ENCODE measurements around the gene ABCA10. TPM values are rescaled to one million over a fixed set of nuclear protein-coding genes. Genes with fewer than 3 reads are reported as not detected.
"Not testable (repeated sequence)": the region's sequence is repeated elsewhere in the genome, so short reads cannot be mapped to it uniquely, and the experiment has no call there.

ABCA10 gene
- polyA plus RNA-seq, 2 of the 4 experiments (the other 2 are of a cell fraction): 0.22 to 0.66 TPM

- FAIRE-seq: no peak
- ChIA-PET CTCF (interaction anchor here (1.0 to 2.4 kb wide), 3 partner anchors 8 to 435 kb away, joined by 3 to 9 read pairs (median 3); no protein-coding TSS in a partner anchor), POLR2A (no interaction called here)
- no peak for DNase-seq (ENCODE audit: low read depth in 1 of 2, low spot score in 1 of 2)
- Histone ChIP-seq H3K4me3 (no peak overlapping the region), H3K27ac (no peak overlapping the region), H3K4me1 (no peaks in the 10 kb centered on the region), H3K4me2 (no peak overlapping the region), H3K9me3 (no peaks in the 10 kb centered on the region)
- 23% methylated on average over 4 of the region's 4 CpGs for WGBS (ENCODE audit: missing lambda C conversion rate)
- TF ChIP-seq EHMT2 (IDR thresholded peaks at IDR 0.05; ENCODE audit: low read depth): no peak
- no peak for TF ChIP-seq MAZ (IDR thresholded peaks at IDR 0.05; ENCODE audit: borderline replicate concordance, low read depth, low read length)
- no peak for TF ChIP-seq RNF2 (IDR thresholded peaks at IDR 0.05; ENCODE audit: borderline replicate concordance, low read depth)
- no peak for TF ChIP-seq HOXA7 (CRISPR knock-in tag; IDR thresholded peaks at IDR 0.05)
- TF ChIP-seq FOSB (CRISPR knock-in tag; IDR thresholded peaks at IDR 0.05): no peak
- no peak for TF ChIP-seq BCL3 (IDR thresholded peaks at IDR 0.05)
- no peak for TF ChIP-seq EHF (CRISPR knock-in tag; IDR thresholded peaks at IDR 0.05)
- TF ChIP-seq MYC (IDR thresholded peaks at IDR 0.05; ENCODE audit: borderline replicate concordance, low read length): no peak
- no peak for TF ChIP-seq PBX3 (IDR thresholded peaks at IDR 0.05)
- no peak for TF ChIP-seq HEYL (CRISPR knock-in tag; IDR thresholded peaks at IDR 0.05)
- no peak for TF ChIP-seq CBX2 (IDR thresholded peaks at IDR 0.05; ENCODE audit: borderline replicate concordance, low read depth)
- no peak for TF ChIP-seq RARB (CRISPR knock-in tag; IDR thresholded peaks at IDR 0.05)
- no peak for TF ChIP-seq ZNF302 (CRISPR knock-in tag; IDR thresholded peaks at IDR 0.05)
- no peak for TF ChIP-seq CHD4 (IDR thresholded peaks at IDR 0.05; ENCODE audit: borderline replicate concordance)
- ATAC-seq: no peak
Observed at GRCh38 chr17:69207151-69207550, 21.5 kb downstream of the ABCA10 start.

- Histone ChIP-seq H3K4me2 (no peak overlapping the region), H3K27ac (no peak overlapping the region), H3K4me1 (no peaks in the 10 kb centered on the region), H3K9me3 (no peaks in the 10 kb centered on the region), H3K4me3 (no peak overlapping the region)
- 72% methylated on average over 6 of the region's 6 CpGs for WGBS (ENCODE audit: missing lambda C conversion rate)
- POLR2A ChIA-PET: no interaction called here
- no peak for FAIRE-seq
- no peak for ATAC-seq
- DNase-seq (ENCODE audit: low read depth in 1 of 2, low spot score in 1 of 2): no peak
- TF ChIP-seq HMGXB4 (CRISPR knock-in tag; IDR thresholded peaks at IDR 0.05; ENCODE audit: borderline replicate concordance) (no peak), USF2 (IDR thresholded peaks at IDR 0.05) (no peak), SMC3 (IDR thresholded peaks at IDR 0.05) (no peak), JUNB (IDR thresholded peaks at IDR 0.05) (no peak), MAX (IDR thresholded peaks at IDR 0.05) (no peak)
- CTCF ChIA-PET: no interaction called here
Observed at GRCh38 chr17:69198238-69198637, 30.4 kb downstream of the ABCA10 start.

- POLR2A ChIA-PET; ATAC-seq; H3K4me1 ChIP-seq; CTCF ChIA-PET; FAIRE-seq; DNase-seq (ENCODE audit: low read depth in 1 of 2, low spot score in 1 of 2); H3K9me3 ChIP-seq; H3K4me2 ChIP-seq; H3K4me3 ChIP-seq; H3K27ac ChIP-seq: not testable (repeated sequence)
- WGBS (ENCODE audit: missing lambda C conversion rate): 100% methylated on average over 1 of the region's 40 CpGs
Observed at GRCh38 chr17:69196105-69196653, 32.4 kb downstream of the ABCA10 start.
